Natural killer cell treated with Interleukin-12 subunit alpha and Interleukin-12 subunit beta and Interleukin-15 and Interleukin-18, amount 100 ng/mL, for 72 hours (primary cell): ENCODE results near the gene SLC4A3. TPM values are rescaled to one million over a fixed set of nuclear protein-coding genes. Genes with fewer than 3 reads are reported as not detected.

ENCODE experiments used
- ATAC-seq, 2 donors: fragments of 150-1000 bp; cut with Tn5 transposase in 1 of 2; sonication (Bioruptor Pico), chemical (Tn5 transposase) in 1 of 2; 2 replicates each; pipeline ENCODE4 v1.10.0; 2021
- DNase-seq: peaks from one replicate; pipeline ENCODE4 v3.0.0; 2022; ENCODE audit warnings: low spot score
- H3K27ac Mint-ChIP-seq, 2 donors: 1 replicate in 1 of 2; 2 replicates in 1 of 2; pipeline ENCODE4 v1.8.0; 2022; ENCODE audit warnings: mixed read lengths in 2 of 2, mild to moderate bottlenecking in 1 of 2, moderate library complexity in 1 of 2
- H3K27me3 Mint-ChIP-seq, 2 donors: 1 replicate in 1 of 2; 2 replicates in 1 of 2; pipeline ENCODE4 v1.8.0; 2022; ENCODE audit warnings: mixed read lengths in 2 of 2
- H3K36me3 Mint-ChIP-seq: one replicate; pipeline ENCODE4 v1.8.0; 2022; ENCODE audit warnings: mixed read lengths
- H3K4me1 Mint-ChIP-seq, 2 donors: 1 replicate in 1 of 2; 2 replicates in 1 of 2; pipeline ENCODE4 v1.8.0; 2022; ENCODE audit warnings: low read depth in 2 of 2, mixed read lengths in 2 of 2, mild to moderate bottlenecking in 1 of 2
- H3K4me3 Mint-ChIP-seq: one replicate; pipeline ENCODE4 v1.8.0; 2022; ENCODE audit warnings: mixed read lengths
- H3K9me3 Mint-ChIP-seq: 2 replicates; pipeline ENCODE4 v1.8.0; 2022; ENCODE audit warnings: mixed read lengths
- total RNA-seq, 2 donors: library from RNA; stranded (reverse); gene quantifications; one replicate each; pipeline ENCODE4 v1.2.3, GENCODE V29; 2022

Gene SLC4A3
- total RNA-seq, 2 donors from 2014 or later = not detected

DNA sequence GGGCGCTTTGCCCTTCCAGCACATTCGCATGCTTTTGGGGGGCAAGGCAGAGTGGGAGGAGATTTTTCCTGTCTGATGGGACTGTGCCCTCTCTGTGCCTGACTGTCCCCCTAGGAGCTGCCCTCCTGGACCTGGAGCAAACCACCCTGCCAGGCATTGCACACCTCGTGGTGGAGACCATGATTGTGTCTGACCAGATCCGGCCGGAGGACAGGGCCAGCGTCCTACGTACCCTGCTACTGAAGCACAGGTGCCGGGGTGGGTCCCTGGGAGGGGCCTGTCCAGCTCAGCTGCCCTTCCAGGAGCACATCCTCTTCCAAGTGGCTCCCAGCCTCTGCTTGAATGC, 5.3 kb downstream of the SLC4A3 start:
- Mint-ChIP-seq H3K4me1 (no peaks in the 10 kb centered on the region), H3K9me3 (no peaks in the 10 kb centered on the region), H3K27me3 (peaks cover 8 to 15% of the 10 kb centered on the region in 2 donors), H3K36me3 (no peaks in the 10 kb centered on the region), H3K27ac (no peak overlapping the region), H3K4me3 (no peak overlapping the region)
- ATAC-seq (no peak), DNase-seq (no peak)

DNA sequence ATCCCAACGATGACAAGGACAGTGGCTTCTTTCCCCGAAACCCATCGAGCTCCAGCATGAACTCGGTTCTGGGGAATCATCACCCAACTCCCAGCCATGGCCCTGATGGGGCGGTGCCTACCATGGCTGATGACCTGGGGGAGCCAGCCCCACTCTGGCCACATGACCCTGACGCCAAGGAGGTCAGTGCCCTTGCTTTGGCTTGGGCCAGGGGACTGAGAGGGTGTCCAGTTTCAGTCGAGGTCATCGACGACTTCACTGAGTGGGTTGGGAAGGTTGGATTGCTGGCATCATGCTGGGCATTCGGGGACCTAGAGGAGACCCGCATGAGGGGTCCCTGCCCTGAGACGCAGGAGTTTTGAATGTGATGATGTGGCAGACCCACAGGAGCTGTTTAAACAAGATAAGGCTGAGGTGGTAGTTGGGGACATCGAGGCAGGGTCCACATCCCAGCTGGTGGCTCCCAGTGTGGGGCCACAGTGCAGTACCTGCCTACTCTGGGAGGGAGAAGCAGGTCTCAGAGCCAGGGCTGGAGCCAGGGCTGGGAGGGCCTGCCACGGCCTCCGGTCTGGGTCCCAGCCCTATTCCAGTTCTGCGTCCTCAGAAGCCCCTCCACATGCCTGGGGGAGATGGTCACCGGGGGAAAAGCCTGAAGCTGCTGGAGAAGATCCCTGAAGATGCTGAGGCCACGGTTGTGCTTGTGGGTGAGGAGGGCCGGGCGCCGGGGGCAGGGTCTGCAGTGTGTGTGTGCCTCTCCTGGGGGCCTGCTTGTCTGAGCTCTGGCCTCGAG, 6.0 kb downstream of the SLC4A3 start:
- DNase-seq (no peak), ATAC-seq (no peak)
- Mint-ChIP-seq H3K4me3 (no peak overlapping the region), H3K27ac (no peak overlapping the region), H3K27me3 (peaks cover 8 to 15% of the 10 kb centered on the region in 2 donors), H3K36me3 (no peaks in the 10 kb centered on the region), H3K9me3 (no peaks in the 10 kb centered on the region), H3K4me1 (no peaks in the 10 kb centered on the region)

DNA sequence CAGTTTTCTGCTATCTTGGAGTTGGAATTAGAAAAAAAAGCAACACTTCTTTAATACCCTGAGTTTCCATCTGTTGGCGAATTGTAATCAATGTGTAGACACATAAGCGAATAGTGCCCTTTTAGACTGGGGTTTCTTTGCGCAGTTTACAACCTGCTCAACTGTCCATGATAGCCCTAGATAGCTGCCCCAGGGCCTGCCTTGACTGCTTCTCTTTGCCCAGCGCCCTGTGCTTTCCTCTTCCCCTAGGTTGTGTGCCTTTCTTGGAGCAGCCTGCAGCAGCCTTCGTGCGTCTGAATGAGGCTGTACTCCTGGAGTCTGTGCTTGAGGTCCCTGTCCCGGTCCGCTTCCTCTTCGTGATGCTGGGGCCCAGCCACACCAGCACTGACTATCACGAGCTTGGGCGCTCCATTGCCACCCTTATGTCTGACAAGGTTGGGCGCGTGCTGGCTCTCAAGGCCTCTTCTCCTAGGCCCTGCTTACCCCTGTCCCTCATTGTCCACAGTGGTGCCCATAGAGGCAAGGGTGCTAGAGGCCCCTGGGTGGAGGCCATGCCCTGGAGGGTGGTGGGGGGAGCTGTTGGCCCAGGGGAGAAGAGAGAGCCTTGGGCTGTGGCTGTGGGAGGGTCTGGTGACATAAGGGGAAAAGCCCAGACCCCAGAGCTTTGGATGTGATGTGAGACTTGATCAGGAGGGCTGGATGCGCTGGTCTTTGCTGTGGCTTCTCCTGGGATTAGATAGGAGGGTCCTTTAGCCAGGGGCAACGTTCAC, 6.9 kb downstream of the SLC4A3 start:
- Mint-ChIP-seq H3K4me3 (no peak overlapping the region), H3K4me1 (peaks cover 0 to 6% of the 10 kb centered on the region in 2 donors), H3K27me3 (peaks cover 8 to 13% of the 10 kb centered on the region in 2 donors), H3K36me3 (no peaks in the 10 kb centered on the region), H3K27ac (no peak overlapping the region), H3K9me3 (no peaks in the 10 kb centered on the region)
- no peak for DNase-seq
- no peak for ATAC-seq

DNA sequence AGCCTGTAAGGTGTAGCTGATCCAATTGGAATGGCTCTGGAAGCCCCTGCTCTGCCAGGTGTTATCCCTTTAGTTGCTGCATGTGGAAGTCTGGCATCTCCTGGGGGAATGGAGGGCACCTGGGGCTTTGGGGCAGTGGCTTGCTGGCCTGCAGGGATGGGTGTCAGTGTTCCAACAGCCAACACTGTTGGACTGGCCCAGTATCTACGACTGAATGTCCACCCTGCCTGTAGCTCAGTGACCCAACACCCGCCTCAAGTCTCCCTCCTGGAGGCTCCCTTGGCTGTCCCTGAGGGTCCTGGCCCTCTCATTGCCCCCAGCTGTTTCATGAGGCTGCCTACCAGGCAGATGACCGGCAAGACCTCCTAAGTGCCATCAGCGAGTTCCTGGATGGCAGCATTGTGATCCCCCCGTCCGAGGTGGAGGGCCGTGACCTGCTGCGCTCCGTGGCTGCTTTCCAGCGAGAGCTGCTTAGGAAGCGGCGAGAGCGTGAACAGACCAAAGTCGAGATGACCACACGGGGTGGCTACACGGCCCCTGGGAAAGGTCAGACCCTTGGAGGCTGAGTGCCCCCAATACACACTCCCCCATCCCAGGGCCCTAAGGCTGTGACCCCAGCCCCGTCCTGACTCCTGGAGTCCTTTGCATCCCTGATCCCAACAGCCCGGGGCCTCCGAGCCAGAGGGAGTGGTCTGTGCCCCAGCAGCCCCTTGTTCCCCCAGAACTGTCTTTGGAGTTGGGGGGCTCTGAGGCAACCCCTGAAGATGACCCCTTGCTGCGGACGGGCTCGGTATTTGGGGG, 7.7 kb downstream of the SLC4A3 start:
- Mint-ChIP-seq H3K4me3 (no peak overlapping the region), H3K36me3 (no peaks in the 10 kb centered on the region), H3K4me1 (peaks cover 0 to 6% of the 10 kb centered on the region in 2 donors), H3K27me3 (peaks cover 8 to 12% of the 10 kb centered on the region in 2 donors), H3K9me3 (no peaks in the 10 kb centered on the region), H3K27ac (no peak overlapping the region)
- no peak for ATAC-seq
- DNase-seq = no peak

DNA sequence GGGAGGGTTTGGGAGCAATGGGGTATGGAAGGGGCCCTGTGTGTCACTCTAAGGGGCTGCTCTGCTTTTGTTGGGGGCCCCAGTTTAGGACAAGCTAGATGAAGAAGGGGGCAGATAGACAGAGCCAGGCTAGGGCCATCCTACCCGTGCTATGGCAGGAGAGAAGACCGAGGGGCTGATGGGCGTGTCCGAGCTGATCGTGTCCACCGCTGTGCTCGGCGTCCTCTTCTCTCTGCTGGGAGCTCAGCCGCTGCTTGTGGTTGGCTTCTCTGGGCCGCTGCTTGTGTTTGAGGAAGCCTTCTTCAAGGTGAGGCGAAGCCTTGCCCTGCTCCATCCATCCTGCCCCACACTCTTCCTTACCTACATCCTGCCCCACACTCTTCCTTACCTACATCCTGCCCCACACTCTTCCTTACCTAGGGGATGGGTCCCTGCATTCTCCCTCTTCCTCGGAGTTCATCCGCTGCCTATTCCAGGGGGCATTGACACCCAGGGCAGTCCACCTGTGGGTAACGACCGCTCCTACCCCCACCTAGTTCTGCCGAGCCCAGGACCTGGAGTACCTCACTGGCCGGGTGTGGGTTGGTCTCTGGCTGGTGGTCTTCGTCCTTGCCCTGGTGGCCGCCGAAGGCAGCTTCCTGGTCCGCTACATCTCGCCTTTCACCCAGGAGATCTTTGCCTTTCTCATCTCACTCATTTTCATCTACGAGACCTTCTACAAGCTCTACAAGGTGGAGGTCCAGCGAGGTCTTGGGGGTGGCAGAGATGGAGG, 8.9 kb downstream of the SLC4A3 start:
- Mint-ChIP-seq H3K27me3 (peaks cover 8 to 10% of the 10 kb centered on the region in 2 donors), H3K9me3 (no peaks in the 10 kb centered on the region), H3K4me1 (peaks cover 0 to 6% of the 10 kb centered on the region in 2 donors), H3K36me3 (no peaks in the 10 kb centered on the region), H3K4me3 (no peak overlapping the region), H3K27ac (no peak overlapping the region)
- DNase-seq (no peak), ATAC-seq (no peak)

DNA sequence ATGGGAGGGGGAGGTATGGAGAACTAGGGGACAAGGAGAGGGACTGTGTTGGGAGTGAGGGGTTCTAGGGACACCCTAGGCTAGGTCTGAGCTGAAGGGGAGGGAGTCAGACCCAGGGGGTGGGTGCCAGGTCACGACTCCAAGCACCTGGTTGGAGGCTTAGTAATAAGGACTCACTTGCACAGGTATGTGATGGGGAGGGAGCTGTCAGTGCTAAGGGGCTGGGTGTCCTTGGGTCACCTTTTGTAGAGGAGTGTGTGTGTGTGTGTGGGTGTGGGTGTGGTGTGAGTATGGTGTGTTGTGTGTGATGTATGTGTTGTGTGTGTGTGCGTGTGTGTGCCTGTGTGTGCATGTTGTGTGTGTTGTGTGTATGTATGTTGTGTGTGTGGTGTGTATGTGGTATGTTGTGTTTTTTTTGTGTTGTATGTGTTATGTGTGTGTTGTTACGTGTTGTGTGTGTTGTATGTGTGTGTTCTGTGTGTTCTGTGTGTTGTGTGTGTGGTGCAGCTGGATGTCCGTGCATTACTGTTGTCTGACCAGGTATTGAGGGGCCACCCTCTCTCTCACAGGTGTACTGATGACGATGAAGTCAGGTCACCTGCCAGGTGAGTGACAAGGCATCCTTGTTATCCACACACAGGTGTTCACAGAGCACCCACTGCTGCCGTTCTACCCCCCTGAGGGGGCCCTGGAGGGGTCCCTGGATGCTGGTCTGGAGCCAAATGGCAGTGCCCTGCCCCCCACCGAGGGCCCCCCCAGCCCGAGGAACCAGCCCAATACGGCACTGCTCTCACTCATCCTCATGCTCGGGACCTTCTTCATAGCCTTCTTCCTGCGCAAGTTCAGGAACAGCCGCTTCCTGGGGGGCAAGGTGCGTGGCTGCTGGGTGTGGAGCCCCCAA, 9.8 kb downstream of the SLC4A3 start:
- Mint-ChIP-seq H3K4me1 (peaks cover 0 to 6% of the 10 kb centered on the region in 2 donors), H3K27me3 (peaks cover 8 to 13% of the 10 kb centered on the region in 2 donors), H3K4me3 (no peak overlapping the region), H3K9me3 (no peaks in the 10 kb centered on the region), H3K36me3 (no peaks in the 10 kb centered on the region), H3K27ac (no peak overlapping the region)
- DNase-seq = no peak
- no peak for ATAC-seq

DNA sequence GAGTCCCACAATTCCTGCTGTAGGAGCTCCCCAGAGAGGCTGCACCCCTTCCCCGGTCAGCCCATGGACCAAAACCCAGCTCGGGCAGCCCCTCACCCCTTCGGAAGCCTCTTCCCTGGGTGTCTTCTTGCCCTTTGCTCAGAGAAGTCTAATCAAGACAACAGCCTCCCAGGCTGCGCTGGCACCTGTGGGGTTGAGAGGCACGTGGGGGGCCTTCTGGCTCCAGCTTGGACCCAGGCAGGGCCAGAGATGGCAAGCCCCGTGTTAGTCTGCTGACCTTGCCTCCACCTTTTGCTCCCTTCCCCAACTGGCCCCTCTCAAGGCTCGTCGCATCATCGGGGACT, 10.4 kb downstream of the SLC4A3 start:
- H3K36me3 Mint-ChIP-seq = no peaks in the 10 kb centered on the region

DNA sequence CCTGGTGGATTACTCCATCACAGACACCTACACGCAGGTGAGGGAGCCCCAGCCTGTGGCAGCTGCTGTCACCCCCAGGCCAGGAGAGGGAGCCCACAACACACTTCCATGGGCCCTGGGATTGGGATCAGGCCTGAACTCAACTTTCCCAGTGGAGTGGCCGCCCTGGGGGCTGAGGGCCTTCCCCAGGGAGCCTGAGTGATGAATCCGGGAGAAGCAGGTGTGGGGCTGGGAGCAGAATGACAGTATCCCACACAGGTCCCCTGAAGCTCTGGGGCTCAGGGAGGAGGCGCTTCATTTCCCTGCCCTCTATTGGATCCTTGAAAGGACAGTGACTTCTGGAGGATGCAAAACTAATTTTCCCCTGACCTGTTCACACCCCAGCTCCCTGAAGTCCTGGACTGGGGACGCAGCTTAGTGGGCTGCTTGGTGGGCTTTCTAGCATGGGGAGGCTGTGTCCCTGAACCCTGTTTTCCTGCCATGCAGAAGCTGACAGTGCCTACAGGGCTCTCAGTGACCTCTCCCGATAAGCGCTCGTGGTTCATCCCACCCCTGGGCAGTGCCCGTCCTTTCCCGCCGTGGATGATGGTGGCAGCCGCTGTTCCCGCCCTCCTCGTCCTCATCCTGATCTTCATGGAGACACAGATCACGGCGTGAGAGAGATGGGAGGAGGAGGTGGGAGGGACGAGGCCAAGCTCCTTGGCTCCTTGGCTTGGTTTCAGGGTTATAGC, 11.0 kb downstream of the SLC4A3 start:
- Mint-ChIP-seq H3K9me3 (no peaks in the 10 kb centered on the region), H3K4me1 (peaks cover 5 to 12% of the 10 kb centered on the region in 2 donors), H3K36me3 (no peaks in the 10 kb centered on the region), H3K4me3 (no peak overlapping the region), H3K27me3 (peaks cover 8 to 13% of the 10 kb centered on the region in 2 donors), H3K27ac (no peak overlapping the region)
- ATAC-seq = no peak
- DNase-seq = no peak

More for the DNA sequence above, 10.4 kb downstream of the SLC4A3 start:
- Mint-ChIP-seq H3K4me3 (no peak overlapping the region), H3K27ac (no peak overlapping the region), H3K27me3 (peaks cover 8 to 13% of the 10 kb centered on the region in 2 donors), H3K4me1 (peaks cover 3 to 11% of the 10 kb centered on the region in 2 donors), H3K9me3 (no peaks in the 10 kb centered on the region)
- DNase-seq (no peak), ATAC-seq (no peak)

DNA sequence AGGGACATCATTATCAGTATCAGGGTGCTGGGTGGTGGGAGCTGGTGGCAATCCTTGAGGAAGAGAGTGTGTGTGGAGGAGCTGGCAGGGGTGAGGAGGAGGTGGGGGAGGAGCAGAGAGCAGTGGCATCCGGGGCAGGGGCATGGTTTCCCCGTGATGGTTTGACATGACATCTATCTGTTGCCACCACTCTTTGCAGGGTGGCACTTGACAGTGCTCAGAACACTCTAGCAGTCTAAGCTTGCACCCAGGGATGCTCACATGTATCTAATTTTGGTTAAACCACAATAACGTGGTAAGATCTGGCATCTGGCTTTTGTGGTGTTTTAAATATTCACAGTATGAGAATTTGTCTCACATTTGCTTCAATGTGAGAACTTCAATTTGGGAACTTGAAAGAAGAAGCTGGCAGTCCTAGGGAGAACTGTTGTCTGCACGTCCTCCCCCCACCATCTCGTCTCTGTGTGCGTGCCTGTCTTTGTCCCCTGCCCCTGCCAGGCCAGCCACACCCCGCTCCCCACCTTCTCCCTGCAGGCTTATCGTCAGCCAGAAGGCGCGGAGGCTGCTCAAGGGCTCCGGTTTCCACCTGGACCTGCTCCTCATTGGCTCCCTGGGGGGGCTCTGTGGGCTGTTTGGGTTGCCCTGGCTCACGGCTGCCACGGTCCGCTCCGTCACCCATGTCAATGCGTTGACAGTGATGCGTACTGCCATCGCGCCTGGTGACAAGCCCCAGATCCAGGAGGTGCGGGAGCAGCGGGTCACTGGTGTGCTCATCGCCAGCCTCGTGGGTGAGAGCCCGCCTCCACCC, 11.7 kb downstream of the SLC4A3 start:
- Mint-ChIP-seq H3K9me3 (no peaks in the 10 kb centered on the region), H3K4me1 (peaks cover 5 to 12% of the 10 kb centered on the region in 2 donors), H3K36me3 (no peaks in the 10 kb centered on the region), H3K27ac (no peak overlapping the region), H3K4me3 (no peak overlapping the region), H3K27me3 (peaks cover 8 to 11% of the 10 kb centered on the region in 2 donors)
- DNase-seq (no peak), ATAC-seq (no peak)

DNA sequence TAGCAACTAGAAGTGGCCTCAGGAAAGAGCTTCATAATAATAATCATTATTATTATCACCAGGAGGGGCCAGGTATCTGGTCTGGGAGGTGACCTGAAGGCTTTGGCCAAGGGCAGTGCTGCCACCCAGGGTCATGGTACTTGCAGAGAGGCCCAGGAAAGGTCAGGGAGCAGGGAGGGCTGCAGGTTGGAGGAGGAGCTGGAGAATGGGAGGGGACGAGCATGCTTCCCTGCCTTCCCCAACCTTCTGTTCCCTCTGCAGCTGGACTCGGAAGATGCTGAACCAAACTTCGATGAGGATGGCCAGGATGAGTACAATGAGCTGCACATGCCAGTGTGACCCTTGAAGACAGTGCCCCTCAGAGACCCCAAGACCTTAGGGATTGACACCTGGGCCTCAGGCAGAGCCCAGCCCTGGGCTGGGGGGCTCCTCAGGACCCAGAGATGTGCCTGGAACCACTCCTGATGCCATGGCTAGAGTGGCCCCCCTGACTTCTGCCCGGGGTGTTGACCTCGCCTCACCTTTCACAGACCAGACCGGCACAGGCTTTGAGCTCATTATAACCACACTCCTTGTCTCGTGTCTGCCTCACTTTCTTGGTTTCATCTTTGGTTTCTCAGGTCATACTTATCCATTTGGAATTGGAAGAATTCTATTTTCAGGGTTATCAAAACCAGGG, 14.1 kb downstream of the SLC4A3 start:
- H3K36me3 Mint-ChIP-seq = no peaks in the 10 kb centered on the region
- DNase-seq = no peak
- no peak overlapping the region for H3K27ac Mint-ChIP-seq
- H3K27me3 Mint-ChIP-seq = peaks cover 15 to 18% of the 10 kb centered on the region in 2 donors
- H3K4me3 Mint-ChIP-seq = no peak overlapping the region
- ATAC-seq = no peak
- no peaks in the 10 kb centered on the region for H3K9me3 Mint-ChIP-seq
- H3K4me1 Mint-ChIP-seq = peaks cover 5 to 12% of the 10 kb centered on the region in 2 donors

DNA sequence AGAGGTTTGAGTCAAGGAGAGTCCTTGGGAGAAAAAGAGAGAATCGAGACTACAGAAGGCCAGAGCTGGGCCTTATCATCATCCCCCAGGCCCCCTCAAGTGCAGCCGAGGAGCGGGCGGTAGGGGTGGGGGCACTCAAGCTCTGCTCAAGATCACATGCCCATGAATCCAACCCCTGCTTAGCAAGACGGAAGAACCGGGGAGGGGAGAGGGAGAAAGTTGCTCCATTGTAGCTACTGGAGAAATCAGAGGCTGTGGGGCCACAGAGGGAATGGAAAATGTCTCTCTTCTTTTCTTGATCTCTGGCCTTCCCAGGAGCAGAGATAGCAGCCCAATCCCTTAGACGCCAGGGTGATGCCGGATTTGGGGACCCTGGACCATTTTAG, 14.6 kb downstream of the SLC4A3 start:
- peaks cover 14 to 16% of the 10 kb centered on the region in 2 donors for H3K27me3 Mint-ChIP-seq
- H3K4me3 Mint-ChIP-seq = no peak overlapping the region
- peaks cover 5 to 12% of the 10 kb centered on the region in 2 donors for H3K4me1 Mint-ChIP-seq
- H3K27ac Mint-ChIP-seq = no peak overlapping the region
- DNase-seq = no peak
- no peaks in the 10 kb centered on the region for H3K36me3 Mint-ChIP-seq
- no peaks in the 10 kb centered on the region for H3K9me3 Mint-ChIP-seq
- no peak for ATAC-seq
